Occipital lobe (tissue), 2 donors: ENCODE measurements around the gene VIT. TPM values are rescaled to one million over a fixed set of nuclear protein-coding genes. Genes with fewer than 3 reads are reported as not detected.
A peak's percentile ranks its signal among the peaks of the same experiment; 100 is the strongest.

Experiments used
- DNase-seq: peaks from one replicate; lab custom pipeline; 2025; lab: John Stamatoyannopoulos, UW
- total RNA-seq: library from RNA; depleted of rRNA; stranded (reverse); fragments of >200 nt; gene quantifications from one replicate; pipeline ENCODE4 v1.2.3, GENCODE V29; 2014

Gene VIT
- total RNA-seq, 1 donor from 2014 or later, result not detected

- no peak for DNase-seq
Observed at GRCh38 chr2:36762764-36763490, 66.4 kb downstream of the VIT start.

GRCh38 chr2:36769106-36769505, 72.6 kb downstream of the VIT start:
- no peak for DNase-seq

GRCh38 chr2:36770542-36771287, 74.2 kb downstream of the VIT start:
- no peak for DNase-seq

GRCh38 chr2:36771671-36772070, 75.2 kb downstream of the VIT start:
- DNase-seq, result no peak

DNA sequence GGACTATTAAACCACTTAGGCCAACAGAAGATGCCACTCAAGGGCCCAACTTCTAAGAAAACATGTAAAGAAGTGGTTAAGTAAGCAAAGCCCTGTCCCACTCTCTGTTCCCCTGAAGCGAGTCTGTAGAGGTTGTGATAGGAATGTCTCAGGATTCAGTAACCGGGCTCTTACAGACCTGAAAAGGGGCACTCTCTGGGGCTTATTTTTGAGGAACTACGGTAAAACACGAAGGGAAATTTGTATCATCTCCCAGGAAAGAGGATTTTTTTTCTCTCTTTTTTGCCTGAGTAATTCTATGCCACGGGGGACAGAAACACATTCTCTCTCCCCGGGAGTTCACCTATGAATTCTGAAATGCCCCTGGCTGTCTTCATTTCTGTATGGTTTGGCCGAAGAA, 77.4 kb downstream of the VIT start:
- DNase-seq, result no peak

DNA sequence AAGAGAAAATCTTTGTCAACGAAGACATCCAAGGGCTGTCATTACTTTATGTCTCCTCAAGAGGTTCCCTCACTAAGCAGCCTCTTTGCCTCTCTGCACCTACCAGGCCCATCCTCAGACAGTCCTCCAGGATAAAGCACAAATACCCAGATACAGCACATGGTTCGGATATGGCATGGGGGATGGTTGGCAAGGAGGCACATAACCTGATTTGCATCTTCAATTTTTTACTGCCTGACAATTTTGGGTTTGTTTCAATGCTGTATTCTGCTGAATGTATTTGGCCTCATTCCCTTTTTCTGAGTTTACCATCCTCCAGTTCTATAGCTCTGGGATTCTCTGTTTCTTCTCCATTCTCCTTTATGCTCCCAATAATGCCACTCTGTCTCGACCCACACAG, 78.8 kb downstream of the VIT start:
- DNase-seq, result no peak

- no peak for DNase-seq
Observed at GRCh38 chr2:36775806-36776205, 79.3 kb downstream of the VIT start.

GRCh38 chr2:36777272-36777671, 80.8 kb downstream of the VIT start:
- no peak for DNase-seq

- DNase-seq, result no peak
Observed at GRCh38 chr2:36777788-36778187, 81.3 kb downstream of the VIT start.

- no peak for DNase-seq
Observed at GRCh38 chr2:36779462-36779861, 83.0 kb downstream of the VIT start.

- DNase-seq, result no peak
Observed at GRCh38 chr2:36780231-36780839, 83.8 kb downstream of the VIT start.

GRCh38 chr2:36781907-36782720, 85.6 kb downstream of the VIT start:
- no peak for DNase-seq

GRCh38 chr2:36783246-36783645, 86.7 kb downstream of the VIT start:
- DNase-seq, result no peak

GRCh38 chr2:36785179-36785795, 88.8 kb downstream of the VIT start:
- no peak for DNase-seq

DNA sequence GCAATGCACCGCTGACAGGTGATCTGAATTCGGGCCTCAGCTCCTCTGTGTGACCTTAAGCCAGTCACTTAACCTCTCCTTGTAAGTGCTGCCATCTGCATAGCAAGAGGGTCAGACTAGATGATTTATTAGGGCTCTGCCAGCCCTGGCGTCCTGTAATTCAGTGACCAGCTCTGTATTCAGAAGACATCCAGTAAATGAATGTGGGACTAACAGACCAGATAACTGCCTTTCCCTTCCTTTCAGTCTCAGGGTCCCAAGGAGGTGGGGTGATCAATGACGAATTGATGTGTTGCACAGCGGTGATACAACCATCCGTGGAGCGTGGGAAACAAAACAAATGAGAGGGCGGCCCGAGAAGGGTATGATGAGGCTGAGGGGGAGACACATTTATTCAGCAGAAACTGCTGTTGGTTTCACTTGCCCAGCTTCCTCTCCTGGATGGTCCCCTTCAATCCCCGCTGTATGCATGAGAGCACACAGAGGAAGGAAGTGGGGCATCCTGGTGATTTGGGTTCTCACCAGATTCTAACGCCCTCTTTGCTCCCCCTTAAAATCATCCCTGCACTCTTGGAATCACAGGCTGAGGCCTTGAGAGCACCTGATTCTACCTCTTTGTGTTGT, 92.8 kb downstream of the VIT start:
- no peak for DNase-seq

- no peak for DNase-seq
Observed at GRCh38 chr2:36792951-36793350, 96.4 kb downstream of the VIT start.

DNA sequence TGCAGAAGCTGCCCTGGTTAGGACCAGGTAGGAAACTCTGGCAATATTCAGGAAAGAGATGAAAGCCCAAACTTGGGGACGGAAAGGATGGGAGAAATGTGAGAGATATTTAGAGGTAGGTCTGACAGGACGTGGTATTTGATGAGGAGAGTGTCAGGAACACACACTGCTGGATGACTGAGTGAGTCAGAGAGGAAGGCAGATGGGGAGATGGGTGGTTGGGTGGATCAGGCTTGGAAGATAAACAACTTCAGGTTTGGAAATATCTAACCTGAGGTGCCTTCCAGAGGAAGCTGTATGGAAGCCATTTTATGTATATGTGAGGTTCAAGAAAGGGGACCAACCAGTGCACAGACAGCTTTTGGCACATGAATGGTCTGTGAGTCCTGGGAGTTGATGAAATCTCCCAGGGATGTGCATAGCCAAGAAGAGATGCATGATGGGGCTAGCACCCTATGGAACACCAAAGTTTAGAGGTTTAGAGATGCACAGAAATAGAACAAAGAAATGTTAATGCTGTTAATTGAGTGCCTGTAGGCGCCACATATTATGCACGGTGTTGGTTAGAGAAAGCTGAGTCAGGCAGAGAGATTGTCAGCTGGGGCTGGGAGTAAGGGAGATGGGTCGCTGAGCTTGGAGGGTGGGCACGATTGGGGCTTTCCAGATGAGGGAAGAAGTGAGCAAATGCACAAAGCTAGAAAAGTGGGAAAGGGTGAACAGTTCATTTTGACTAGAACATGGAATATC, 101.0 kb downstream of the VIT start:
- DNase-seq, result peak; percentile 19

- no peak for DNase-seq
Observed at GRCh38 chr2:36798724-36799123, 102.2 kb downstream of the VIT start.

DNA sequence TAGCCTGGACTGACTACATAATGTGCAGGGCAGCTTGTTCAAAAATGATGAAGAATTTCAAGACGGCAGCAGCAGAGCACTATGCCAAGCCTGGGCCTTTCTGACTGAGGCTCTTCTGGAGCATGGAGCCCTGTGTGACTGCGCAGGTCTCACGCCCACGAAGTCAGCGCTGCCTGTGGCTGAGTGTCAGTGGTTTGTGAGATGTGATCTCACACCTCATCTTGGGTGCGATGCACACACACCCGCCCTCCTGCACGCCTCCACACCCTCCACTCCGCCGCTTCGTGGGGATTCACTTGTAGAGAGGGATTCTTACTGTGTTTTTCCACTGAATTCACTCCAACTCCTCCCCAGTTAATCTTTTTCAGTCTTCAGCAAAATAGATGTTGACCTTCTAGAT, 103.9 kb downstream of the VIT start:
- DNase-seq, result peak; percentile 74

DNA sequence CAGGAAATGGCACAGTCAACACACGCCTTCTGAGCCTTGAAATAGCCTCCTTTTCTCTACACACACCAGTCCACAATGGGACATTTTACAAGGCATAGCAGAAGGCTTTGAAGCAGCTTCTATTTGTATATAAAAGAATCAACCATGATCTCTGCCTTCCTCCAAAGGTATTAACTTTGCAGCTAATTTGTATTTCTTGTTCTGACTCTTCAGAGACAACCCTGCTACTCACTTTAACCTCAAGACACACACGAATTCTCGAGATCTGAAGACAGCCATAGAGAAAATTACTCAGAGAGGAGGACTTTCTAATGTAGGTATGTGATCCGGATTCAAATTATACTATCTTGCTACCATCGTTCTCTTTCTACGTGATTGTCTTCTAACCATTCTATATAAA, 104.6 kb downstream of the VIT start:
- no peak for DNase-seq
